ENCODE measurements around the gene BBOX1. TPM values are rescaled to one million over a fixed set of nuclear protein-coding genes. Genes with fewer than 3 reads are reported as not detected.

Gene BBOX1, protein sequence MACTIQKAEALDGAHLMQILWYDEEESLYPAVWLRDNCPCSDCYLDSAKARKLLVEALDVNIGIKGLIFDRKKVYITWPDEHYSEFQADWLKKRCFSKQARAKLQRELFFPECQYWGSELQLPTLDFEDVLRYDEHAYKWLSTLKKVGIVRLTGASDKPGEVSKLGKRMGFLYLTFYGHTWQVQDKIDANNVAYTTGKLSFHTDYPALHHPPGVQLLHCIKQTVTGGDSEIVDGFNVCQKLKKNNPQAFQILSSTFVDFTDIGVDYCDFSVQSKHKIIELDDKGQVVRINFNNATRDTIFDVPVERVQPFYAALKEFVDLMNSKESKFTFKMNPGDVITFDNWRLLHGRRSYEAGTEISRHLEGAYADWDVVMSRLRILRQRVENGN
- 27.7 TPM for total RNA-seq

GRCh38 chr11:27040302-27041115 lies at the start of gene BBOX1:
Gene BBOX1, plus strand, starts transcription at chr11:27040815. Its CDS starts 14,616 bp downstream, at chr11:27055431.

GRCh38 chr11:26993965-26994457 lies 46.6 kb upstream of the BBOX1 start, which contains the start of gene FIBIN:
Gene FIBIN, plus strand, starts transcription at chr11:26994112. Its CDS starts 415 bp downstream, at chr11:26994527.

Other genes with a start within 250 kb of the BBOX1 start
- 32.8 TPM for gene FIBIN, start 46.7 kb upstream of the BBOX1 start, total RNA-seq

All from diencephalon (tissue), 1 donor.